Measurements from ENCODE around the gene BEGAIN.

Gene BEGAIN

DNA sequence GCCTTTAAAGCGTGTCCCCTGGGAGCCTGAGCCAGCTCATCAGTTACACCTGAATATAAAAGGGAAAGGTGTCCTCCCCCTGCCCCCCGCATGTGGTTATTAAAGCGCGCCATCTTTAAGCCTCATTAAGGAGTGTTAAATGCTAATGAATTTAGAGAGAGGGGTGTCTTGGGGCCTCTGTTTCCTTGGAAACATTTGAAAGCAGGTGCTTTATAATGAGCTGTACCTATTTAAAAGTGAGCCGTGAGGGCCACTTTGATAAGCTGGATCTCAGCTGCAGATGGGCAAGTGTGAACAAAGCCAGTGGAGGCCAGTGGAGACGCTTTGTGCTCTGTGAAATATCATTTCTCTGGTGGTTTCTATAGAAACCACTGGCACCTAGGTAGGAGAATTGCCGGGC is 84.0 kb downstream of the BEGAIN start:
- DNase-seq, result no peak

- no peak for DNase-seq
These were observed 84.5 kb downstream of the BEGAIN start for GRCh38 chr14:100502622-100503220.

GRCh38 chr14:100500128-100500527 is 87.1 kb downstream of the BEGAIN start:
- no peak for DNase-seq

GRCh38 chr14:100498068-100498467 is 89.1 kb downstream of the BEGAIN start:
- DNase-seq, result no peak

- DNase-seq, result no peak
These were observed 91.3 kb downstream of the BEGAIN start for GRCh38 chr14:100495917-100496316.

GRCh38 chr14:100494645-100495044 is 92.6 kb downstream of the BEGAIN start:
- no peak for DNase-seq

- DNase-seq, result no peak
These were observed 97.0 kb downstream of the BEGAIN start for GRCh38 chr14:100490252-100490651.

GRCh38 chr14:100488057-100488456 is 99.2 kb downstream of the BEGAIN start:
- DNase-seq, result no peak

DNA sequence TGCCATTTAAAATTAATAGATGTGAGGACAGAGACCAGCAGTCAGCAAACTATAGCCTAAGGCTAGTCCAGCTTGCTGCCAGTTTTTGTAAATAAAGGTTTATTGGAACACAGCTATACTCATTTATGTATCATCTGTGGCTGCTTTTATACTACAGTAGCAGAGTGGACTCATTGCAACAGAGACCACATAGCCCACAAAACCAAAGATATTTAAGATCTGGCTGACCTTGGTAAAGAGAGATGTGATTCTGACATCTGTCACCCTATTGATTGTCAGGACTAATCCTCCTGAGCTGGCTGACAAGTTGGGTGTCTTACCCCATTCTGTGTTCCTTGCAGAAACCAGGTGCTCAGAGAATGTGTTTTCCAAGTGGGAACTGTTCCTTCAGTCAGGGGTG is 99.9 kb downstream of the BEGAIN start:
- no peak for DNase-seq

Measured in NCI-H446 treated with DMSO at 0.1 percent for 48 hours (cell line).